Small intestine (tissue), 7 donors: ENCODE results near the gene OSBP2. TPM values are rescaled to one million over a fixed set of nuclear protein-coding genes. Genes with fewer than 3 reads are reported as not detected.
A peak's percentile ranks its signal among the peaks of the same experiment; 100 is the strongest.
"Not testable (repeated sequence)": the region's sequence is repeated elsewhere in the genome, so short reads cannot be mapped to it uniquely, and the experiment has no call there.

ENCODE experiments used
- DNase-seq, 2 donors: peaks; one replicate each; pipeline versions ENCODE4 v3.0.0 to v3.0.0-alpha.2; 2013
- FAIRE-seq: peaks from 2 replicates; lab custom pipeline; 2012; peaks lifted over from hg19 to GRCh38; lab: Jason Lieb, UNC
- H3K27ac ChIP-seq, 3 donors: one replicate each; pipeline ENCODE4 v1.5.1; 2013; ENCODE audit warnings: low read length in 2 of 3, mild to moderate bottlenecking in 2 of 3, control low read depth in 1 of 3, inconsistent platforms in 1 of 3, low read depth in 1 of 3, moderate library complexity in 1 of 3
- H3K27me3 ChIP-seq, 3 donors: one replicate each; pipeline ENCODE4 v1.6.1; 2013; ENCODE audit warnings: low read length in 3 of 3, inconsistent platforms in 1 of 3; ENCODE audit not compliant: control insufficient read depth in 3 of 3, insufficient read depth in 3 of 3
- H3K36me3 ChIP-seq, 3 donors: one replicate each; pipeline ENCODE4 v1.6.1; 2013; ENCODE audit warnings: low read length in 3 of 3, inconsistent platforms in 1 of 3, low read depth in 1 of 3, mild to moderate bottlenecking in 1 of 3, moderate library complexity in 1 of 3; ENCODE audit not compliant: control insufficient read depth in 3 of 3, insufficient read depth in 2 of 3
- H3K4me1 ChIP-seq, 3 donors: one replicate each; pipeline ENCODE4 v1.6.1; 2013; ENCODE audit warnings: low read length in 2 of 3, inconsistent platforms in 1 of 3, low read depth in 1 of 3, mild to moderate bottlenecking in 1 of 3, moderate library complexity in 1 of 3; ENCODE audit not compliant: control insufficient read depth in 3 of 3, insufficient read depth in 2 of 3
- H3K4me3 ChIP-seq, 3 donors: one replicate each; pipeline ENCODE4 v1.5.1; 2013; ENCODE audit warnings: low read length in 3 of 3, control low read depth in 1 of 3, inconsistent platforms in 1 of 3, low read depth in 1 of 3, mild to moderate bottlenecking in 1 of 3, moderate library complexity in 1 of 3
- H3K9me3 ChIP-seq, 2 donors: one replicate each; pipeline ENCODE4 v1.6.1; 2013; ENCODE audit warnings: low read depth in 1 of 2, low read length in 1 of 2; ENCODE audit not compliant: control insufficient read depth in 2 of 2, insufficient read depth in 1 of 2
- WGBS, 3 donors: extraction: QIAGEN DNeasy Blood & Tissue Kit; methylation state at CpG; one replicate each; pipeline ENCODE4 v1.1.7; 2013; 5-methylcytosine and 5-hydroxymethylcytosine counted together
- polyA plus RNA-seq, 4 donors: library from polyadenylated mRNA; stranded (reverse) in 3 of 4; unstranded in 1 of 4; fragments of 200-250 nt in 3 of 4; fragments of 120-200 nt in 1 of 4; gene quantifications; one replicate each; pipeline versions ENCODE4 v1.2.1 to v1.2.3, GENCODE V29; 2013
- donor health status: healthy with polysubstance abuse.
- donor health status: control.
- donor health status: control.
- donor health status: Bipolar disorder and iron deficiency.
- donor health status: healthy.

Gene OSBP2
- polyA plus RNA-seq, 4 donors = 1.3 to 99.3 (median 1.8) TPM

- FAIRE-seq = no peak
- H3K4me1 ChIP-seq = no peaks in the 10 kb centered on the region
- WGBS, 3 donors = 92 to 93% (median 93%) methylated on average over 5 of the region's 5 CpGs
Observed at GRCh38 chr22:30732426-30732825, 37.8 kb downstream of the OSBP2 start.

GRCh38 chr22:30733181-30733631, 38.5 kb downstream of the OSBP2 start:
- no peak overlapping the region for H3K27ac ChIP-seq
- DNase-seq (no peak), FAIRE-seq (no peak)
- H3K4me3 ChIP-seq = no peak overlapping the region
- H3K9me3 ChIP-seq = peaks cover 3% of the 10 kb centered on the region in 2 donors
- no peaks in the 10 kb centered on the region for H3K27me3 ChIP-seq
- no peaks in the 10 kb centered on the region for H3K4me1 ChIP-seq
- WGBS, 3 donors = 71 to 93% (median 77%) methylated on average over 7 of the region's 7 CpGs
- H3K36me3 ChIP-seq = no peaks in the 10 kb centered on the region

More at GRCh38 chr22:30732426-30732825, 37.8 kb downstream of the OSBP2 start:
- Histone ChIP-seq H3K4me3 (no peak overlapping the region), H3K27me3 (no peaks in the 10 kb centered on the region), H3K9me3 (peaks cover 3% of the 10 kb centered on the region in 2 donors), H3K36me3 (no peaks in the 10 kb centered on the region), H3K27ac (no peak overlapping the region)
- no peak for DNase-seq

- H3K36me3 ChIP-seq, H3K27me3 ChIP-seq, H3K4me1 ChIP-seq, FAIRE-seq, H3K9me3 ChIP-seq, H3K4me3 ChIP-seq, H3K27ac ChIP-seq, DNase-seq: not testable (repeated sequence)
- 71 to 80% (median 76%) methylated on average over 7 of the region's 7 CpGs for WGBS, 3 donors
Observed at GRCh38 chr22:30740007-30740406, 45.3 kb downstream of the OSBP2 start.

- DNase-seq, H3K27ac ChIP-seq, H3K27me3 ChIP-seq, H3K4me1 ChIP-seq, H3K36me3 ChIP-seq, H3K4me3 ChIP-seq, H3K9me3 ChIP-seq, FAIRE-seq: not testable (repeated sequence)
- 61 to 76% (median 68%) methylated on average over 5 of the region's 5 CpGs for WGBS, 3 donors
Observed at GRCh38 chr22:30740511-30740910, 45.8 kb downstream of the OSBP2 start.

GRCh38 chr22:30742291-30743256, 47.9 kb downstream of the OSBP2 start:
- H3K27me3 ChIP-seq = no peaks in the 10 kb centered on the region
- H3K4me1 ChIP-seq = no peaks in the 10 kb centered on the region
- WGBS, 3 donors = 81 to 87% (median 84%) methylated on average over 5 to 6 of the region's 6 CpGs
- FAIRE-seq = no peak
- H3K9me3 ChIP-seq = no peaks in the 10 kb centered on the region
- no peak overlapping the region for H3K27ac ChIP-seq
- DNase-seq = no peak
- H3K4me3 ChIP-seq = no peak overlapping the region
- no peaks in the 10 kb centered on the region for H3K36me3 ChIP-seq

- H3K36me3 ChIP-seq = no peaks in the 10 kb centered on the region
- DNase-seq = no peak
- H3K27me3 ChIP-seq = no peaks in the 10 kb centered on the region
- no peak overlapping the region for H3K27ac ChIP-seq
- whole genome bisulfite sequencing, 3 donors = 68 to 88% (median 78%) methylated on average over 10 of the region's 10 CpGs
- H3K4me3 ChIP-seq = no peak overlapping the region
- no peaks in the 10 kb centered on the region for H3K4me1 ChIP-seq
- no peaks in the 10 kb centered on the region for H3K9me3 ChIP-seq
- FAIRE-seq = no peak
Observed at GRCh38 chr22:30743257-30744020, 48.8 kb downstream of the OSBP2 start.

GRCh38 chr22:30744224-30744623, 49.5 kb downstream of the OSBP2 start:
- FAIRE-seq (no peak), DNase-seq (no peak)
- no peak overlapping the region for H3K4me3 ChIP-seq
- no peaks in the 10 kb centered on the region for H3K9me3 ChIP-seq
- no peaks in the 10 kb centered on the region for H3K4me1 ChIP-seq
- H3K27me3 ChIP-seq = no peaks in the 10 kb centered on the region
- WGBS, 3 donors = 75 to 78% (median 77%) methylated on average over 3 of the region's 3 CpGs
- no peaks in the 10 kb centered on the region for H3K36me3 ChIP-seq
- no peak overlapping the region for H3K27ac ChIP-seq

GRCh38 chr22:30747493-30747892, 52.8 kb downstream of the OSBP2 start:
- no peak for FAIRE-seq

More at GRCh38 chr22:30747493-30747892, 52.8 kb downstream of the OSBP2 start:
- Histone ChIP-seq H3K36me3 (no peaks in the 10 kb centered on the region), H3K9me3 (no peaks in the 10 kb centered on the region), H3K27ac (no peak overlapping the region), H3K27me3 (no peaks in the 10 kb centered on the region), H3K4me1 (no peaks in the 10 kb centered on the region), H3K4me3 (no peak overlapping the region)
- peak in 1 of 2 donors; percentile 80 for DNase-seq
- 16 to 56% (median 32%) methylated on average over 7 of the region's 7 CpGs for WGBS, 3 donors
